Uterus (tissue), 2 donors: ENCODE measurements around the gene JAKMIP2.

Experiments used
- POLR2A ChIP-seq, 2 donors: fragments of 450-650 bp; IDR thresholded peaks; one replicate each; pipeline ENCODE4 v1.6.1; 2016; ENCODE audit warnings: antibody characterized with exemption in 2 of 2, mild to moderate bottlenecking in 1 of 2, moderate library complexity in 1 of 2
- TF ChIP-seq, protein P1 (sequence below), 4 experiments: fragments of 200-600 bp in 2 of 4; fragments of 450-650 bp in 2 of 4; sonication (generic) in 2 of 4; IDR thresholded peaks; one replicate each; pipeline ENCODE4 v1.5.1; 2016 to 2019; ENCODE audit warnings: antibody characterized with exemption in 4 of 4, mild to moderate bottlenecking in 2 of 4, moderate library complexity in 1 of 4

DNA sequence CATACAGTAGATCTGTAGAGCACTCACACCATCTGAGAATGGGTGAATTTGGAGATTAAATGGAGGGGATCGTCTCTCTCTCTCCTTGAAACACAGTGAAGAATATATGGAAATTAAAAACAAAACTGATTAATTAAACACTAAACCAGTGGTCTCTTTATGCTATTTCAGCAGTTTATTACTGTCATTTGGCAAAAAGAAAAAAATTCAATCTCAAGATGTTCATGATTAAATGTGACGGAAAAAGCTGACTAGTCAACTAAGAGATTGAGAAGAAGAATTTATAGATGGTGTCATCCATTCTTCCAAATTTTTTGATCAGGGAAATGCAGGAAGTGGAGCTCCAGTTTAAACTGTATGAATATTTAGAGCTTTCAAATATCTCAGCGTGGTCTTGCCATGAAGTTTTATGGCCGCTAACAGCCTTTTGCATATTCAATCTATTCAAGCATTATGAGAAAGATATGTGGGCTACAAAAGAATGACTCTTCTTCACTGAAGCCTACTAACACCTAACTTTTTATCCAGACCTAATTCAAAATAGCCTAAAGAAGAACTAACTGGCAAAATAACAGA, 151.0 kb downstream of the JAKMIP2 start:
- TF ChIP-seq, protein P1, sequence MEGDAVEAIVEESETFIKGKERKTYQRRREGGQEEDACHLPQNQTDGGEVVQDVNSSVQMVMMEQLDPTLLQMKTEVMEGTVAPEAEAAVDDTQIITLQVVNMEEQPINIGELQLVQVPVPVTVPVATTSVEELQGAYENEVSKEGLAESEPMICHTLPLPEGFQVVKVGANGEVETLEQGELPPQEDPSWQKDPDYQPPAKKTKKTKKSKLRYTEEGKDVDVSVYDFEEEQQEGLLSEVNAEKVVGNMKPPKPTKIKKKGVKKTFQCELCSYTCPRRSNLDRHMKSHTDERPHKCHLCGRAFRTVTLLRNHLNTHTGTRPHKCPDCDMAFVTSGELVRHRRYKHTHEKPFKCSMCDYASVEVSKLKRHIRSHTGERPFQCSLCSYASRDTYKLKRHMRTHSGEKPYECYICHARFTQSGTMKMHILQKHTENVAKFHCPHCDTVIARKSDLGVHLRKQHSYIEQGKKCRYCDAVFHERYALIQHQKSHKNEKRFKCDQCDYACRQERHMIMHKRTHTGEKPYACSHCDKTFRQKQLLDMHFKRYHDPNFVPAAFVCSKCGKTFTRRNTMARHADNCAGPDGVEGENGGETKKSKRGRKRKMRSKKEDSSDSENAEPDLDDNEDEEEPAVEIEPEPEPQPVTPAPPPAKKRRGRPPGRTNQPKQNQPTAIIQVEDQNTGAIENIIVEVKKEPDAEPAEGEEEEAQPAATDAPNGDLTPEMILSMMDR (IDR thresholded peaks at IDR 0.05): no peak
- no peak for TF ChIP-seq POLR2A (IDR thresholded peaks at IDR 0.05)
